ENCODE data around the gene FLT3LG.

DNA sequence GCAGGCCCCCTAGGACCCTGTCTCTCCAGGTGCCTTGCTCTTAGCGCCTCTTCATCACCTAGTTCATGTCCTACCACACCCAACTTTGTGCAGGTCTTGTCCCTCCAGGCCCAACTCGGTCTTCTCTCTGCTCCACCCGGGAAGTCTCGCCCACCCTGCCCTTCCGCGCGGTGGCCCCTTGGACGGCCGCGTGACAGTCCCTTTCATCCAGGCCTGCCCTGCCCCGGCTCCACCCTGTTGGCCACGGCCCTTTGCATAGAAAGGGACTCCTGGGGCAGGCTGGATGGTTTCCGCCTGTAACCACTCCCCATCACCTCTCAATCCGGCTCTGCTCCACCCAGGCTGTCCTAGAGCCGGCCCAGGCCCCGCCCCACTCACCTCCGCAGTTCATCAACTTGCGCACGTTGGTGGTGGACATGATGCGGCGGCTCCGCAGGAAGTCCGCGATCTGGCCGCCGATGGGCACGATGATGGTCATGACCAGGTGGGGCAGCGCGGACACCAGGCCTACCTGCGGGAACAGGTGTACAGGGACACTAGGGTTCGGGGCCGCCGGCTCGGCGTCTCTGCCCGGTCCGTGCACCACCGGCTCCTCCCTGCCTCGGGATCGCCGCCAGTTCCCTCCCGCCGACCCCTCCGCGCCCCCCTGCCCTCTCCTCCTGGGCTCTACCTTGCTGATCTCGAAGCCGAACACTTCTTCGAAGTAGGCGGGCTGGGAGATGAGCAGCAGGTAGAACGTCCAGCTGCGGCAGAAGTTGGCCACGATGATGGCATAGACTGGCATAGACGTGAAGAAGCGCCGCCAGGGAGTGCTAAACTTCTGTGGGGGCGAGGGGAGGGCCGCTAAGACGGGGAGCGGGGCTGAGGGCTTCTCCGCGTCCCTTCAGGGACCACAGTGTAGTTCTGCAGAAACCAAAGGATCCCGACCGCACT lies 41.6 kb upstream of the FLT3LG start:
- TF ChIP-seq, protein P1, sequence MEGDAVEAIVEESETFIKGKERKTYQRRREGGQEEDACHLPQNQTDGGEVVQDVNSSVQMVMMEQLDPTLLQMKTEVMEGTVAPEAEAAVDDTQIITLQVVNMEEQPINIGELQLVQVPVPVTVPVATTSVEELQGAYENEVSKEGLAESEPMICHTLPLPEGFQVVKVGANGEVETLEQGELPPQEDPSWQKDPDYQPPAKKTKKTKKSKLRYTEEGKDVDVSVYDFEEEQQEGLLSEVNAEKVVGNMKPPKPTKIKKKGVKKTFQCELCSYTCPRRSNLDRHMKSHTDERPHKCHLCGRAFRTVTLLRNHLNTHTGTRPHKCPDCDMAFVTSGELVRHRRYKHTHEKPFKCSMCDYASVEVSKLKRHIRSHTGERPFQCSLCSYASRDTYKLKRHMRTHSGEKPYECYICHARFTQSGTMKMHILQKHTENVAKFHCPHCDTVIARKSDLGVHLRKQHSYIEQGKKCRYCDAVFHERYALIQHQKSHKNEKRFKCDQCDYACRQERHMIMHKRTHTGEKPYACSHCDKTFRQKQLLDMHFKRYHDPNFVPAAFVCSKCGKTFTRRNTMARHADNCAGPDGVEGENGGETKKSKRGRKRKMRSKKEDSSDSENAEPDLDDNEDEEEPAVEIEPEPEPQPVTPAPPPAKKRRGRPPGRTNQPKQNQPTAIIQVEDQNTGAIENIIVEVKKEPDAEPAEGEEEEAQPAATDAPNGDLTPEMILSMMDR (IDR thresholded peaks at IDR 0.05): no peak
- TF ChIP-seq POLR2A (IDR thresholded peaks at IDR 0.05; ENCODE audit: low read depth) (no peak), EP300 (IDR thresholded peaks at IDR 0.05) (no peak)

Measured in esophagus muscularis mucosa (tissue), 4 donors.